ENCODE data around the gene P2RX1.

The P2RX1 gene

DNA sequence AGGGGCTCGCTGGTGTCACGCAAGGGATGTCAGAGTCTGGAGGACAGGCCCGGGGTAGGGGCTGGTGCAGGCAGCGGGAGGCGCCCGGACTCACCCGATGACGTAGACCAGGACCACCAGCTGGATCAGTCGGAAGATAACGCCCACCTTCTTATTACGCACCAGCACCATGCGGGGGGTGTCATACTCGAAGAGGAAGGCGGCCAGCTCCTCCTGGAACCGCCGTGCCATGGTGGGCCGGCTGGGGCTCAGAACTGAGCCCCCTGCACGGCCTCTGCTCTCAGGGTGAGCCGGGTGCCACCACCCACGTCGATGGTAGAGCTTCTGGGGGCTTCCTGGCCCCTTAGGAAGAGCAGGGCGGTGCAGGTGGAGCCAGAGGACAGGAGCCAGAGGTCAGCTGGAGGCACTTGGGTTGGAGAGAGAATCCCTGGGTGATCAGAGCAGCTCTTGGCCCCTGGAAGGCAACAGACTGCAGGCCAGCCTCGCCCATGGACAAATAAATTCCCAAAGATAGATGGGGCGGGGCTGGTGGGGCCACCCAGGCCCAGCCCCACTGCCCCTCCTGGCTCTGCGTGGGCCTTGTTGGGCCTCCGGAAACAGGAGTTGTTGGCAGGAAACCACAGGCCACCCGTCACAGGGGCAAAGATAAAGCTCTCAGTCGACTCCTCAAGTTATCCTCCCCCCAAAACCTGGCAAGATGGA is at the start of gene P2RX1:
TSS of gene P2RX1 (minus strand) at position 471 of the 702 bp plus-strand sequence. CDS start at position 231, 240 bp downstream.
- Histone ChIP-seq H3K9ac (ENCODE audit: low read depth, low read length) (no peak within 1 kb of the TSS), H3K9me3 (ENCODE audit: control insufficient read depth, insufficient read depth, low read length) (no peaks in the 10 kb centered on the region), H3K4me3 (ENCODE audit: low read depth, low read length) (no peak within 1 kb of the TSS), H3K4me1 (ENCODE audit: control insufficient read depth, insufficient read depth, low read length) (no peaks in the 10 kb centered on the region), H3K27me3 (ENCODE audit: control insufficient read depth, insufficient read depth, low read length) (no peaks in the 10 kb centered on the region), H3K36me3 (ENCODE audit: control insufficient read depth, insufficient read depth, low read length) (peaks cover under 1% of the 10 kb centered on the region)

DNA sequence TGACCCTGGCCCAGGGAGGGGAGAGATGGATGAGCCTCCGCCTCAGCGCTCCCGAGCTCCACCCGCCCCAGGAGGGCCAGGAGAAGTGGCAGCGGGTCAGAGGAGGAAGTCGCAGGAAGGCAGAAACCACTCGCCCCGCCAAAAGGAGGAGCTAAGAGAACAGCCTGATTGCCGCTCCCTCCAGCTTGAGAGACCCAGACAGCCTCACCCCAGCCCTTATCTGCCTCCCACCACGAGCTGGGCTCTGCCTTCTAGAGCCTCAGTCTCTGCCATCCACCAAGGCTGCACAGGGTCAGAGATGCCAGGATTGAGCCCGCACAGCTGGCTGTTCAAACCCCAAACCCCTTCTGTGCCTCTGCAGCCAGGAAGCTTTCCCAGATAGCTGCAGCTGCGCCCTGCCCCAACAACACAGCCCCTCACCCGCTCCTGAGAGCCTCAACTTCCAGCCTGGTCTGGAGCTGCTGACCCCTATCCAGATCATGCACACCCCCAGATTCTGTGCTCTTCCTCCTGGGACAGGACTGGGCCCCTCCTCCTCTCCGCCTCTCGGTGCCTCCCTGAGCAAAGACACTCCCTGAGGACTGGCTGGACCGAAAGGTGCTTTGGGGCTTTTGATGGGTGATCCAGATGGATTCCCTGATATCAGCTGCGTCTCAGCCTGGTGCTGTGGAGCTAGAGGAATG is 49.0 kb upstream of the P2RX1 start:
- Histone ChIP-seq H3K4me3 (ENCODE audit: low read depth, low read length) (peak overlapping the region; percentile 56), H3K4me1 (ENCODE audit: control insufficient read depth, insufficient read depth, low read length) (peaks cover 3% of the 10 kb centered on the region), H3K36me3 (ENCODE audit: control insufficient read depth, insufficient read depth, low read length) (no peaks in the 10 kb centered on the region), H3K9ac (ENCODE audit: low read depth, low read length) (no peak overlapping the region), H3K9me3 (ENCODE audit: control insufficient read depth, insufficient read depth, low read length) (no peaks in the 10 kb centered on the region), H3K27me3 (ENCODE audit: control insufficient read depth, insufficient read depth, low read length) (peaks cover 9% of the 10 kb centered on the region)

- H3K4me1 ChIP-seq (ENCODE audit: control insufficient read depth, insufficient read depth, low read length) = peaks cover 3% of the 10 kb centered on the region
- no peaks in the 10 kb centered on the region for H3K36me3 ChIP-seq (ENCODE audit: control insufficient read depth, insufficient read depth, low read length)
- H3K27me3 ChIP-seq (ENCODE audit: control insufficient read depth, insufficient read depth, low read length) = peaks cover 9% of the 10 kb centered on the region
- no peak within 1 kb of the TSS for H3K9ac ChIP-seq (ENCODE audit: low read depth, low read length)
- H3K9me3 ChIP-seq (ENCODE audit: control insufficient read depth, insufficient read depth, low read length) = no peaks in the 10 kb centered on the region
- H3K4me3 ChIP-seq (ENCODE audit: low read depth, low read length) = peak within 1 kb of the TSS; percentile 56
Observed at GRCh38 chr17:3964203-3965117, 48.2 kb upstream of the P2RX1 start, which contains the start of gene ATP2A3. Gene ATP2A3, minus strand, starts transcription at chr17:3964437. Its CDS starts 146 bp downstream, at chr17:3964291.

DNA sequence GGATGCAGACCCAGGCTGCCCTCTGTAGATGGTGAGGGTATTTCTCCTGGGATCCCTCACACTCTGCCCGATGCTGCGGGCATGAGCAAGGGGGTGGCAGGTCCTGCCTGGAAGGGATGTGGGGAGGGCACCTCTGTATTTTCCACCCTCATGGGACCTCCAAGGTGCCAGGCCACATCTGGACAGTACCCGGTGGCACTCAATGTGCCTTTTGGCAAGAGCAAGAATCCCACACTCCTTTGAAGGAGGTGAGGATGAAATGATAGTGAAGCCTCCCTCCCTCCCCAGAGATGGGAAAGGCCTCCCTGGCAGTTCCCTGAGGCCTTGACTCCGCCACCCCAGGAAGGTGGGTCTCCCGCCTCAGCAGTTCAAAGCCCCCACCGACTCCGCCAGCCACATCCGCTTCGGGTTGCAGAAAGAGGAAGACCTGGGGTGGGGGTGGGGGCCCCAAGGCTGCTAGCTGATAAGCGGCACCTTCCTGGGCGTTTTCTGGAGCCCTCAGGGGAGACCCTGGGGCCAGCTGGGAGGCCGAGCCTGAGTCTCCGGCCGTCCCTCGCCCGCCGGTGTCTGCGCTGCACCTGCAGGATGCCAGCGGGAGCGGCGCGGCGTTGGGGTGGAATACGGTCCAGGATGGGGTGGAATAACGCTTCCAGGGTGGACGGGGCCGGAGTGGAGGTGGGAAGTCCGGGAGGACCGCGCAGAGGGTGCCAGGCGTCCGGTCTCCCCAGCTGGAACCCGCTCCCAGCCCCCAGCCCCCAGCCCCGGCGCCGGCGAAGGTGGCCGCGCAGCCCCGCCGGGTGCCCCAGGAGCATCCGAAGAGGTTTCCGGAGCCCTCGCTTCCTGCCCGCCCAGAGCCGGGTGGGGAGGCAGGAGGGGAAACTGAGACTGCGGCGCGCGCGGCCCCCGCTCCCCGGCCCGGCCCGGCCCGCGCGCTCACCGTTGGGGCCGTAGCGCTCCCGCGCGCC is 47.3 kb upstream of the P2RX1 start:
- H3K36me3 ChIP-seq (ENCODE audit: control insufficient read depth, insufficient read depth, low read length) = no peaks in the 10 kb centered on the region
- peak overlapping the region; percentile 56 for H3K4me3 ChIP-seq (ENCODE audit: low read depth, low read length)
- no peak overlapping the region for H3K9ac ChIP-seq (ENCODE audit: low read depth, low read length)
- peaks cover 9% of the 10 kb centered on the region for H3K27me3 ChIP-seq (ENCODE audit: control insufficient read depth, insufficient read depth, low read length)
- H3K9me3 ChIP-seq (ENCODE audit: control insufficient read depth, insufficient read depth, low read length) = no peaks in the 10 kb centered on the region
- H3K4me1 ChIP-seq (ENCODE audit: control insufficient read depth, insufficient read depth, low read length) = peaks cover 3% of the 10 kb centered on the region

- Histone ChIP-seq H3K4me1 (ENCODE audit: control insufficient read depth, insufficient read depth, low read length) (peaks cover 3% of the 10 kb centered on the region), H3K27me3 (ENCODE audit: control insufficient read depth, insufficient read depth, low read length) (peaks cover 9% of the 10 kb centered on the region), H3K9me3 (ENCODE audit: control insufficient read depth, insufficient read depth, low read length) (no peaks in the 10 kb centered on the region), H3K36me3 (ENCODE audit: control insufficient read depth, insufficient read depth, low read length) (no peaks in the 10 kb centered on the region), H3K9ac (ENCODE audit: low read depth, low read length) (no peak overlapping the region), H3K4me3 (ENCODE audit: low read depth, low read length) (peak overlapping the region; percentile 56)
Observed at GRCh38 chr17:3962965-3963236, 46.6 kb upstream of the P2RX1 start.

- no peak overlapping the region for H3K4me3 ChIP-seq (ENCODE audit: low read depth, low read length)
- no peak overlapping the region for H3K9ac ChIP-seq (ENCODE audit: low read depth, low read length)
- no peaks in the 10 kb centered on the region for H3K9me3 ChIP-seq (ENCODE audit: control insufficient read depth, insufficient read depth, low read length)
- peaks cover 3% of the 10 kb centered on the region for H3K4me1 ChIP-seq (ENCODE audit: control insufficient read depth, insufficient read depth, low read length)
- H3K27me3 ChIP-seq (ENCODE audit: control insufficient read depth, insufficient read depth, low read length) = peaks cover 9% of the 10 kb centered on the region
- no peaks in the 10 kb centered on the region for H3K36me3 ChIP-seq (ENCODE audit: control insufficient read depth, insufficient read depth, low read length)
Observed at GRCh38 chr17:3962217-3962964, 46.1 kb upstream of the P2RX1 start.

DNA sequence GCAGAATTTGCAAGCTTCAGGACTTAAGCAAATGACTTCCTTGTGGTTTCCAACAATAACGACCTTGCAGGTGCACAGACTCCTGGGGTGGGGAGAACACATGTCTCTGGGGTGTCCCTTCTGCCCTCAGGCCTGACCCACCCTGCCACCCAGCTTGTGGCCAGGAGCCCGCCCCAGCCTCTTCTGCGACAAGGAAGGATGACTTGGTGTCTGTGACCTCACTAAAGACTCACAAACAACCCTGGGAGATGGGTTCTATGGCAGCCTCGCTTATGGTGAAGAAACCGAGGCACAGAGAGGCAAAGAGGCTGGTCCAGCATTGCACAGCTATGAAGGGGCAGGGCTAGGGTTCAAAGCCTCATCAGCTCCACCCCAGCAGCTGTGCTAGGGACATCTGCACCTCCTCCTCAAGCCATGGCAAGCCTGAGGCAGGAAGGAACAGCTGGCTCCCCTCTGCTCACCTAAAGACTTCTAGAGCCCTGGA is 45.3 kb upstream of the P2RX1 start:
- Histone ChIP-seq H3K9me3 (ENCODE audit: control insufficient read depth, insufficient read depth, low read length) (no peaks in the 10 kb centered on the region), H3K27me3 (ENCODE audit: control insufficient read depth, insufficient read depth, low read length) (peaks cover 9% of the 10 kb centered on the region), H3K4me3 (ENCODE audit: low read depth, low read length) (no peak overlapping the region), H3K9ac (ENCODE audit: low read depth, low read length) (no peak overlapping the region), H3K4me1 (ENCODE audit: control insufficient read depth, insufficient read depth, low read length) (peaks cover 9% of the 10 kb centered on the region), H3K36me3 (ENCODE audit: control insufficient read depth, insufficient read depth, low read length) (no peaks in the 10 kb centered on the region)

- no peak overlapping the region for H3K4me3 ChIP-seq (ENCODE audit: low read depth, low read length)
- H3K4me1 ChIP-seq (ENCODE audit: control insufficient read depth, insufficient read depth, low read length) = peaks cover 13% of the 10 kb centered on the region
Observed at GRCh38 chr17:3960764-3961163, 44.5 kb upstream of the P2RX1 start.

DNA sequence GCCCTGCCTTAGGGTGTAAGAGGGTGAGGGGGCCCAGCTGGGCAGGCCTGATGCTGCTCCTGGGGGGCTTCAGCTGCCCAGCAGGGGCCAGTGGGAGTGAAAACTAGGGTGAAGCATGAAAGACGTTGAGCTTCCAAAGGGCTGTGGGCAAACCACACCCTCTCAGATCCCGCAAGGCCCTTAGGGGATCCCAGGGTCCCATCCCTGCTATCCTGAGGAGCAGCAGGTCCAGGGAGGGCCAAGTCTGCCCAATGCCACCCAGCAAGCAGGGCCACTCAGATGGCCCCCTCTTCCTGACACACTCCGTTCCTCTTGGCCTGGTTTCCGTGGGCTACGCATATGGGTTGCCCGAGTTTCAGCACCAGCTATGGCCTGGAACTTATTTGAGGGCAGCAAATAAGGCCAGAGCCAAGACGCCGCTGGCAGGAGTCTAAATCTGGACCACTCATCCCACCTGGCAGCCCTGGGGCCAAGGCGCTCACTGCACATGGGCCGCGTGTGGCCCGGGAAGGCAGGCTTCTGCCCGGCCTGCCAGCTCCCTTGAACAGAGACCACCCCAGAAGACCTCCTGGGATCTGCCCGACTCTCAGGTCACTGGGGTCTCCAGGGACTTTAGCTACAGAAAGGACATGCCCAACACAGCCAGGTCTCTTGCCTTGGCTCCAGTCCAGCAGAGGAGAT is 43.8 kb upstream of the P2RX1 start:
- H3K9me3 ChIP-seq (ENCODE audit: control insufficient read depth, insufficient read depth, low read length) = no peaks in the 10 kb centered on the region
- no peak overlapping the region for H3K9ac ChIP-seq (ENCODE audit: low read depth, low read length)
- peaks cover 9% of the 10 kb centered on the region for H3K27me3 ChIP-seq (ENCODE audit: control insufficient read depth, insufficient read depth, low read length)
- H3K36me3 ChIP-seq (ENCODE audit: control insufficient read depth, insufficient read depth, low read length) = no peaks in the 10 kb centered on the region
- H3K4me1 ChIP-seq (ENCODE audit: control insufficient read depth, insufficient read depth, low read length) = peaks cover 13% of the 10 kb centered on the region
- H3K4me3 ChIP-seq (ENCODE audit: low read depth, low read length) = no peak overlapping the region

More at GRCh38 chr17:3960764-3961163, 44.5 kb upstream of the P2RX1 start:
- H3K9me3 ChIP-seq (ENCODE audit: control insufficient read depth, insufficient read depth, low read length) = no peaks in the 10 kb centered on the region
- no peak overlapping the region for H3K9ac ChIP-seq (ENCODE audit: low read depth, low read length)
- H3K36me3 ChIP-seq (ENCODE audit: control insufficient read depth, insufficient read depth, low read length) = no peaks in the 10 kb centered on the region
- H3K27me3 ChIP-seq (ENCODE audit: control insufficient read depth, insufficient read depth, low read length) = peaks cover 9% of the 10 kb centered on the region

GRCh38 chr17:3959295-3959899 is 43.1 kb upstream of the P2RX1 start:
- Histone ChIP-seq H3K9ac (ENCODE audit: low read depth, low read length) (no peak overlapping the region), H3K27me3 (ENCODE audit: control insufficient read depth, insufficient read depth, low read length) (peaks cover 9% of the 10 kb centered on the region), H3K4me1 (ENCODE audit: control insufficient read depth, insufficient read depth, low read length) (peaks cover 13% of the 10 kb centered on the region), H3K4me3 (ENCODE audit: low read depth, low read length) (no peak overlapping the region), H3K36me3 (ENCODE audit: control insufficient read depth, insufficient read depth, low read length) (no peaks in the 10 kb centered on the region), H3K9me3 (ENCODE audit: control insufficient read depth, insufficient read depth, low read length) (no peaks in the 10 kb centered on the region)

Data from iPS-15b (cell line).